Measurements from ENCODE around the gene TAF10. TPM values are rescaled to one million over a fixed set of nuclear protein-coding genes. Genes with fewer than 3 reads are reported as not detected.

The TAF10 gene
- total and polyA plus RNA-seq, 2 of the 13 experiments (the other 11 are each of a cell fraction or from before 2014, with no cell fraction given): 71.3 to 134 TPM

DNA sequence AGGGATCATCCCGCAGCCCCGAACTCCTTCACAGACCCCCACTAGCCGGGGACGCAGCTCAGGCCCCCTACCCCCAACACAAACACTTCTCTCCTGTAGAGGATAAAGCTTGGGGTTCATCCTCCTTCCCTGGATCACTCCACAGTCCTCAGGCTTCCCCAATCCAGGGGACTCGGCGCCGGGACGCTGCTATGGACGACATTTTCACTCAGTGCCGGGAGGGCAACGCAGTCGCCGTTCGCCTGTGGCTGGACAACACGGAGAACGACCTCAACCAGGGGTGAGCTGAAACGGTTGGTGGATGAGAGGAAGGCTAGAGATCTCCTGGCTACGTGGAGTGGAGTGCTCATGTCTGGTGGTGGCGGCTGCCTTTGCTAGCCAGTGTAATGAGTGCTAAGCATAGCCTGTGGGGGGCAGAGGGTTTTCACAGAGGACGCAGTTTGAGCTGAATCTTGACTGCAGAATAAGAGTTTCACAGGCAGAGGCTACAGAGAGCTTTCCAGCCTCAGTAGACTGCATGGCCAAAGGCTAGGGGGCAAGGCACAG, 7.9 kb downstream of the TAF10 start (continued):
- TF ChIP-seq, protein P1, sequence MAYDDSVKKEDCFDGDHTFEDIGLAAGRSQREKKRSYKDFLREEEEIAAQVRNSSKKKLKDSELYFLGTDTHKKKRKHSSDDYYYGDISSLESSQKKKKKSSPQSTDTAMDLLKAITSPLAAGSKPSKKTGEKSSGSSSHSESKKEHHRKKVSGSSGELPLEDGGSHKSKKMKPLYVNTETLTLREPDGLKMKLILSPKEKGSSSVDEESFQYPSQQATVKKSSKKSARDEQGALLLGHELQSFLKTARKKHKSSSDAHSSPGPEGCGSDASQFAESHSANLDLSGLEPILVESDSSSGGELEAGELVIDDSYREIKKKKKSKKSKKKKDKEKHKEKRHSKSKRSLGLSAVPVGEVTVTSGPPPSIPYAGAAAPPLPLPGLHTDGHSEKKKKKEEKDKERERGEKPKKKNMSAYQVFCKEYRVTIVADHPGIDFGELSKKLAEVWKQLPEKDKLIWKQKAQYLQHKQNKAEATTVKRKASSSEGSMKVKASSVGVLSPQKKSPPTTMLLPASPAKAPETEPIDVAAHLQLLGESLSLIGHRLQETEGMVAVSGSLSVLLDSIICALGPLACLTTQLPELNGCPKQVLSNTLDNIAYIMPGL (CRISPR knock-in tag; IDR thresholded peaks at IDR 0.05; ENCODE audit: borderline replicate concordance in 1 of 2, low read depth in 1 of 2): peak; percentile 12 to 44; a peak in 2 of 4 replicates
- TF ChIP-seq, protein P2, sequence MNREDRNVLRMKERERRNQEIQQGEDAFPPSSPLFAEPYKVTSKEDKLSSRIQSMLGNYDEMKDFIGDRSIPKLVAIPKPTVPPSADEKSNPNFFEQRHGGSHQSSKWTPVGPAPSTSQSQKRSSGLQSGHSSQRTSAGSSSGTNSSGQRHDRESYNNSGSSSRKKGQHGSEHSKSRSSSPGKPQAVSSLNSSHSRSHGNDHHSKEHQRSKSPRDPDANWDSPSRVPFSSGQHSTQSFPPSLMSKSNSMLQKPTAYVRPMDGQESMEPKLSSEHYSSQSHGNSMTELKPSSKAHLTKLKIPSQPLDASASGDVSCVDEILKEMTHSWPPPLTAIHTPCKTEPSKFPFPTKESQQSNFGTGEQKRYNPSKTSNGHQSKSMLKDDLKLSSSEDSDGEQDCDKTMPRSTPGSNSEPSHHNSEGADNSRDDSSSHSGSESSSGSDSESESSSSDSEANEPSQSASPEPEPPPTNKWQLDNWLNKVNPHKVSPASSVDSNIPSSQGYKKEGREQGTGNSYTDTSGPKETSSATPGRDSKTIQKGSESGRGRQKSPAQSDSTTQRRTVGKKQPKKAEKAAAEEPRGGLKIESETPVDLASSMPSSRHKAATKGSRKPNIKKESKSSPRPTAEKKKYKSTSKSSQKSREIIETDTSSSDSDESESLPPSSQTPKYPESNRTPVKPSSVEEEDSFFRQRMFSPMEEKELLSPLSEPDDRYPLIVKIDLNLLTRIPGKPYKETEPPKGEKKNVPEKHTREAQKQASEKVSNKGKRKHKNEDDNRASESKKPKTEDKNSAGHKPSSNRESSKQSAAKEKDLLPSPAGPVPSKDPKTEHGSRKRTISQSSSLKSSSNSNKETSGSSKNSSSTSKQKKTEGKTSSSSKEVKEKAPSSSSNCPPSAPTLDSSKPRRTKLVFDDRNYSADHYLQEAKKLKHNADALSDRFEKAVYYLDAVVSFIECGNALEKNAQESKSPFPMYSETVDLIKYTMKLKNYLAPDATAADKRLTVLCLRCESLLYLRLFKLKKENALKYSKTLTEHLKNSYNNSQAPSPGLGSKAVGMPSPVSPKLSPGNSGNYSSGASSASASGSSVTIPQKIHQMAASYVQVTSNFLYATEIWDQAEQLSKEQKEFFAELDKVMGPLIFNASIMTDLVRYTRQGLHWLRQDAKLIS (CRISPR knock-in tag; IDR thresholded peaks at IDR 0.05): no peak
- peak; percentile 25; the same call in 1 of the 2 replicates for TF ChIP-seq ZNF792 (CRISPR knock-in tag; IDR thresholded peaks at IDR 0.05)
- TF ChIP-seq THAP8 (CRISPR knock-in tag; IDR thresholded peaks at IDR 0.05; ENCODE audit: borderline replicate concordance): no peak
- TF ChIP-seq ZBTB33 (CRISPR knock-in tag; IDR thresholded peaks at IDR 0.05): no peak
- no peak for TF ChIP-seq NFIC (IDR thresholded peaks at IDR 0.05; ENCODE audit: low read length)
- 0 out of 2 replicates have a peak, but pooled peaks have one; percentile 30 for TF ChIP-seq BRD4 (CRISPR knock-in tag; IDR thresholded peaks at IDR 0.05)
- TF ChIP-seq ZNF34 (CRISPR knock-in tag; IDR thresholded peaks at IDR 0.05; ENCODE audit: borderline replicate concordance): no peak
- no peak for TF ChIP-seq PHF20 (CRISPR knock-in tag; IDR thresholded peaks at IDR 0.05)
- no peak for TF ChIP-seq ZNF574 (CRISPR knock-in tag; IDR thresholded peaks at IDR 0.05)
- no peak for TF ChIP-seq MAF1 (CRISPR knock-in tag; IDR thresholded peaks at IDR 0.05; ENCODE audit: borderline replicate concordance)
- TF ChIP-seq ZFP90 (CRISPR knock-in tag; IDR thresholded peaks at IDR 0.05; ENCODE audit: borderline replicate concordance): peak; percentile 91
- TF ChIP-seq U2AF2 (IDR thresholded peaks at IDR 0.05; ENCODE audit: low read depth, low read length): no peak
- TF ChIP-seq TSC22D2 (CRISPR knock-in tag; IDR thresholded peaks at IDR 0.05; ENCODE audit: borderline replicate concordance): no peak
- TF ChIP-seq ZSCAN22 (CRISPR knock-in tag; IDR thresholded peaks at IDR 0.05): peak; percentile 95
- no peak for TF ChIP-seq ZNF552 (CRISPR knock-in tag; IDR thresholded peaks at IDR 0.05; ENCODE audit: borderline replicate concordance)
- TF ChIP-seq ZNF891 (CRISPR knock-in tag; IDR thresholded peaks at IDR 0.05): peak; percentile 58; the same call in 1 of the 2 replicates
- TF ChIP-seq ATAD3A (CRISPR knock-in tag; IDR thresholded peaks at IDR 0.05): no peak

Measured in HepG2 (cell line).